DOHH2 (cell line): Measurements from ENCODE around the gene KIF16B.

ENCODE experiments used
- H3F3A ChIP-seq: fragments of 200-600 bp; sonication (generic), shearing (Covaris generic); 2 replicates; pipeline ENCODE4 v1.6.0; 2016; ENCODE audit warnings: antibody characterized with exemption, mild to moderate bottlenecking; ENCODE audit not compliant: control insufficient read depth, insufficient read depth
- H3K27ac ChIP-seq: fragments of 200-600 bp; sonication (generic); 2 replicates; pipeline ENCODE4 v1.5.1; 2014; ENCODE audit warnings: low read depth, mild to moderate bottlenecking, low read length, moderate library complexity
- H3K27me3 ChIP-seq: fragments of 200-600 bp; sonication (generic); 2 replicates; pipeline ENCODE4 v1.6.1; 2014; ENCODE audit warnings: mild to moderate bottlenecking, low read length, mixed read lengths; ENCODE audit not compliant: control insufficient read depth
- H3K36me3 ChIP-seq: fragments of 200-600 bp; sonication (generic); 2 replicates; pipeline ENCODE4 v1.6.1; 2014; ENCODE audit warnings: mild to moderate bottlenecking, low read length, moderate library complexity, mixed read lengths; ENCODE audit not compliant: control insufficient read depth
- H3K4me1 ChIP-seq: fragments of 200-600 bp; sonication (generic); 2 replicates; pipeline ENCODE4 v1.6.1; 2014; ENCODE audit warnings: mild to moderate bottlenecking, low read length, mixed read lengths; ENCODE audit not compliant: control insufficient read depth
- H3K4me2 ChIP-seq: fragments of 200-600 bp; sonication (generic); 2 replicates; pipeline ENCODE4 v1.6.0; 2014; ENCODE audit warnings: mild to moderate bottlenecking, low read length, moderate library complexity
- H3K4me3 ChIP-seq: fragments of 200-600 bp; sonication (generic); 2 replicates; pipeline ENCODE4 v1.5.1; 2014; ENCODE audit warnings: mild to moderate bottlenecking, low read length, mixed read lengths
- H3K79me2 ChIP-seq: fragments of 200-600 bp; sonication (generic); 2 replicates; pipeline ENCODE4 v1.6.1; 2014; ENCODE audit warnings: mild to moderate bottlenecking, low read length, mixed read lengths; ENCODE audit not compliant: control insufficient read depth
- H3K9me2 ChIP-seq: fragments of 200-600 bp; sonication (generic); replicated peaks from 2 replicates; pipeline ENCODE4 v1.6.1; 2014; ENCODE audit warnings: mild to moderate bottlenecking, low read length, mixed read lengths; ENCODE audit not compliant: control insufficient read depth
- H3K9me3 ChIP-seq: fragments of 200-600 bp; sonication (generic); 2 replicates; pipeline ENCODE4 v1.6.1; 2014; ENCODE audit warnings: antibody characterized with exemption, low read length, mixed read lengths; ENCODE audit not compliant: control insufficient read depth, insufficient read depth
- H4K20me1 ChIP-seq: fragments of 200-600 bp; sonication (generic); 2 replicates; pipeline ENCODE4 v1.6.0; 2014; ENCODE audit warnings: low read depth, mild to moderate bottlenecking, antibody characterized with exemption, low read length, moderate library complexity; ENCODE audit not compliant: control insufficient read depth, insufficient read depth
- EZH2phosphoT487 ChIP-seq: fragments of 200-600 bp; sonication (generic); IDR thresholded peaks from 2 replicates; pipeline ENCODE4 v1.6.1; 2017; ENCODE audit warnings: borderline replicate concordance, mild to moderate bottlenecking, antibody characterized with exemption, low read length, moderate library complexity, mixed read lengths
- TF ChIP-seq, protein P1 (sequence below): fragments of 200-600 bp; sonication (generic); IDR thresholded peaks from one replicate; pipeline ENCODE4 v1.5.1; 2014; ENCODE audit warnings: antibody characterized with exemption, mild to moderate bottlenecking, low read depth, low read length; ENCODE audit not compliant: poor library complexity, severe bottlenecking

KIF16B gene

GRCh38 chr20:16244892-16245291, 328.4 kb downstream of the KIF16B start:
- Histone ChIP-seq H3K79me2 (no peaks in the 10 kb centered on the region), H4K20me1 (no peaks in the 10 kb centered on the region), H3K4me2 (no peak overlapping the region), H3K9me3 (no peaks in the 10 kb centered on the region), H3K4me3 (no peak overlapping the region), H3K9me2 (no peaks in the 10 kb centered on the region), H3K4me1 (no peaks in the 10 kb centered on the region), H3K36me3 (no peaks in the 10 kb centered on the region), H3K27me3 (no peaks in the 10 kb centered on the region), H3K27ac (no peak overlapping the region), H3F3A (no peaks in the 10 kb centered on the region)
- TF ChIP-seq, protein P1, sequence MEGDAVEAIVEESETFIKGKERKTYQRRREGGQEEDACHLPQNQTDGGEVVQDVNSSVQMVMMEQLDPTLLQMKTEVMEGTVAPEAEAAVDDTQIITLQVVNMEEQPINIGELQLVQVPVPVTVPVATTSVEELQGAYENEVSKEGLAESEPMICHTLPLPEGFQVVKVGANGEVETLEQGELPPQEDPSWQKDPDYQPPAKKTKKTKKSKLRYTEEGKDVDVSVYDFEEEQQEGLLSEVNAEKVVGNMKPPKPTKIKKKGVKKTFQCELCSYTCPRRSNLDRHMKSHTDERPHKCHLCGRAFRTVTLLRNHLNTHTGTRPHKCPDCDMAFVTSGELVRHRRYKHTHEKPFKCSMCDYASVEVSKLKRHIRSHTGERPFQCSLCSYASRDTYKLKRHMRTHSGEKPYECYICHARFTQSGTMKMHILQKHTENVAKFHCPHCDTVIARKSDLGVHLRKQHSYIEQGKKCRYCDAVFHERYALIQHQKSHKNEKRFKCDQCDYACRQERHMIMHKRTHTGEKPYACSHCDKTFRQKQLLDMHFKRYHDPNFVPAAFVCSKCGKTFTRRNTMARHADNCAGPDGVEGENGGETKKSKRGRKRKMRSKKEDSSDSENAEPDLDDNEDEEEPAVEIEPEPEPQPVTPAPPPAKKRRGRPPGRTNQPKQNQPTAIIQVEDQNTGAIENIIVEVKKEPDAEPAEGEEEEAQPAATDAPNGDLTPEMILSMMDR, result no peak
- no peak for TF ChIP-seq EZH2phosphoT487

DNA sequence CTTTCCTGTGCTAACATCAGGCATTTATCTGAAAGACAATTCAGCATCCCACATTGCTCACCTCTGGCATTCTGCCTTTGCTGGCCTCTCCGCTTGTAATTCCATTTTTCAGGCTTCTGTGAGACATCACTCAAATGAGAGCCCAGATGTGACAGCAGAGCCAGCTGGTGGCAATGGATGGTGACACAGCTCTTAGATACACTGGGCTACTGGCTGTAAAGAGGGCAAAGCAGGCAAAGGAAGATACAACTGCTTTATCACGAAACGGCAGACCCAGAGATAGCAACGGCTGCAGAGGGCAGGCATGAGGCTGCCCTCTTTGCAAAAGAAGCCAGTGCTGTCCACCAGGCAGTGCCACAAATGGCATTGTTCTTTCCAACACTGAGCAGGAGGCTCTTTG, 329.8 kb downstream of the KIF16B start:
- H3K4me1 ChIP-seq, result no peaks in the 10 kb centered on the region
- H3K4me2 ChIP-seq, result no peak overlapping the region
- H3K4me3 ChIP-seq, result no peak overlapping the region
- no peaks in the 10 kb centered on the region for H3K27me3 ChIP-seq
- H3K9me2 ChIP-seq, result no peaks in the 10 kb centered on the region
- H3K36me3 ChIP-seq, result no peaks in the 10 kb centered on the region
- no peaks in the 10 kb centered on the region for H3K79me2 ChIP-seq
- H4K20me1 ChIP-seq, result no peaks in the 10 kb centered on the region
- no peaks in the 10 kb centered on the region for H3F3A ChIP-seq
- TF ChIP-seq, protein P1, result no peak
- H3K27ac ChIP-seq, result no peak overlapping the region
- H3K9me3 ChIP-seq, result no peaks in the 10 kb centered on the region

GRCh38 chr20:16241911-16242310, 331.3 kb downstream of the KIF16B start:
- Histone ChIP-seq H3K4me1 (no peaks in the 10 kb centered on the region), H3F3A (no peaks in the 10 kb centered on the region), H3K9me3 (no peaks in the 10 kb centered on the region), H3K27me3 (no peaks in the 10 kb centered on the region), H4K20me1 (no peaks in the 10 kb centered on the region), H3K9me2 (no peaks in the 10 kb centered on the region), H3K4me2 (no peak overlapping the region), H3K79me2 (no peaks in the 10 kb centered on the region), H3K36me3 (no peaks in the 10 kb centered on the region), H3K4me3 (no peak overlapping the region), H3K27ac (no peak overlapping the region)
- TF ChIP-seq, protein P1, result no peak
- no peak for TF ChIP-seq EZH2phosphoT487

DNA sequence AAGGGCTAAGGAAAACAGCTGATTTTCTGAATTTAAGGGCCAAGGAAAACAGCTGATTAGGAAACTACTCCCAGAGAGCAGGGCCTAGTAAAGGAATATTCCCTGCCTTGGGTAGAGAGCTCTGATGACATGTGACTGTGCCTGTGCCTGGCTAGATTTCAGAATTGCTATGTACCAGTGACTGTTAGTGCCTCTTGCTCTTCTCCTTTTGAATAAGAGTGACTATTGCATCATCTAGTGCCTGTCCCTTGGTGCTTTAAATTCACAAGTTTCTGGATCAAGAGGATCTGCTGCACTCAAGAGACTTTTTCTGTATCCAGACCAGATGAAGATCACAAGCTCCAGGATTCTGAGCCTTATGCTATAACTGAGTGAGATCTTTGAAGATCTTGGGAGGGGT, 332.9 kb downstream of the KIF16B start:
- no peaks in the 10 kb centered on the region for H4K20me1 ChIP-seq
- no peak overlapping the region for H3K27ac ChIP-seq
- TF ChIP-seq EZH2phosphoT487, result no peak
- TF ChIP-seq, protein P1, result no peak
- H3K36me3 ChIP-seq, result no peaks in the 10 kb centered on the region
- H3F3A ChIP-seq, result no peaks in the 10 kb centered on the region
- H3K9me3 ChIP-seq, result no peaks in the 10 kb centered on the region
- H3K4me3 ChIP-seq, result no peak overlapping the region
- no peak overlapping the region for H3K4me2 ChIP-seq
- H3K27me3 ChIP-seq, result no peaks in the 10 kb centered on the region
- H3K4me1 ChIP-seq, result no peaks in the 10 kb centered on the region
- H3K9me2 ChIP-seq, result no peaks in the 10 kb centered on the region
- no peaks in the 10 kb centered on the region for H3K79me2 ChIP-seq
